Testis (tissue), 3 donors: ENCODE results near the gene AKAP14. TPM values are rescaled to one million over a fixed set of nuclear protein-coding genes. Genes with fewer than 3 reads are reported as not detected.
"Not testable (repeated sequence)": the region's sequence is repeated elsewhere in the genome, so short reads cannot be mapped to it uniquely, and the experiment has no call there.

Source experiments
- DNase-seq: peaks from one replicate; pipeline ENCODE4 v3.0.0-alpha.2; 2019
- H3K27ac ChIP-seq, 2 donors: fragments of 200-600 bp; sonication (generic); one replicate each; pipeline ENCODE4 v1.5.1; 2019
- H3K27me3 ChIP-seq: fragments of 200-600 bp; sonication (generic); one replicate; pipeline ENCODE4 v1.5.1; 2019
- H3K36me3 ChIP-seq: fragments of 200-600 bp; sonication (generic); one replicate; pipeline ENCODE4 v1.5.1; 2017; ENCODE audit warnings: low read depth; ENCODE audit errors: missing control alignments
- H3K4me1 ChIP-seq: fragments of 200-600 bp; sonication (generic); one replicate; pipeline ENCODE4 v1.5.1; 2019
- H3K4me3 ChIP-seq, 2 donors: fragments of 200-600 bp; sonication (generic); one replicate each; pipeline ENCODE4 v1.5.1; 2017 to 2019
- H3K9me3 ChIP-seq: fragments of 200-600 bp; sonication (generic); one replicate; pipeline ENCODE4 v1.5.1; 2017
- CTCF ChIP-seq, 3 experiments: fragments of 450-650 bp in 2 of 3; fragments of 200-600 bp in 1 of 3; sonication (generic) in 1 of 3; IDR thresholded peaks; one replicate each; pipeline ENCODE4 v1.5.1; 2016 to 2019; ENCODE audit warnings: antibody characterized with exemption in 3 of 3, mild to moderate bottlenecking in 2 of 3, moderate library complexity in 1 of 3
- POLR2A ChIP-seq: fragments of 450-650 bp; IDR thresholded peaks from one replicate; pipeline ENCODE4 v1.6.1; 2017; ENCODE audit warnings: antibody characterized with exemption, mild to moderate bottlenecking, moderate library complexity
- WGBS, 2 donors: methylation state at CpG; one replicate each; pipeline ENCODE4 v1.1.5; 2018; 5-methylcytosine and 5-hydroxymethylcytosine counted together
- intact Hi-C: fragments of 100-400 bp; cut with DNase I; formaldehyde crosslinking; loops from one replicate; pipeline ENCODE4 v1.15.1; 2023; ENCODE audit warnings: low total_unique reads
- polyA plus RNA-seq: library from polyadenylated mRNA; stranded (reverse); fragments of 350-450 nt; fragmentation: Illumina TruSeq; extraction: RNeasy Lipid Tissue Mini Kit (QIAGEN cat#74804); gene quantifications from one replicate; pipeline ENCODE4 v1.2.3, GENCODE V29; 2014; ENCODE audit warnings: low read depth, low replicate concordance; ENCODE audit not compliant: insufficient read depth
- total RNA-seq, 2 donors: library from RNA; depleted of rRNA; stranded (reverse); fragments of >200 nt; gene quantifications; one replicate each; pipeline ENCODE4 v1.2.3, GENCODE V29; 2016

The AKAP14 gene
- total and polyA plus RNA-seq, 3 donors from 2014 or later, result 24.0 to 63.8 (median 50.3) TPM

- Histone ChIP-seq H3K36me3 (no peaks in the 10 kb centered on the region), H3K4me1 (no peaks in the 10 kb centered on the region), H3K27me3 (no peaks in the 10 kb centered on the region), H3K9me3 (no peaks in the 10 kb centered on the region), H3K27ac (peak within 1 kb of the TSS; percentile 85 to 89), H3K4me3 (peak within 1 kb of the TSS; percentile 63 to 83)
- WGBS, 2 donors, result 0 to 1% methylated on average over 6 to 44 of the region's 59 CpGs
- DNase-seq, result peak; percentile 89
- intact Hi-C loops, result no loop called here
- TF ChIP-seq POLR2A (no peak), CTCF (IDR thresholded peaks at IDR 0.05) (no peak)
Measured at GRCh38 chrX:119943185-119943988, 47.7 kb downstream of the AKAP14 start, which contains the start of gene NKAP. NKAP (minus strand) TSS chrX:119943751; CDS start chrX:119943605, 146 bp downstream.

DNA sequence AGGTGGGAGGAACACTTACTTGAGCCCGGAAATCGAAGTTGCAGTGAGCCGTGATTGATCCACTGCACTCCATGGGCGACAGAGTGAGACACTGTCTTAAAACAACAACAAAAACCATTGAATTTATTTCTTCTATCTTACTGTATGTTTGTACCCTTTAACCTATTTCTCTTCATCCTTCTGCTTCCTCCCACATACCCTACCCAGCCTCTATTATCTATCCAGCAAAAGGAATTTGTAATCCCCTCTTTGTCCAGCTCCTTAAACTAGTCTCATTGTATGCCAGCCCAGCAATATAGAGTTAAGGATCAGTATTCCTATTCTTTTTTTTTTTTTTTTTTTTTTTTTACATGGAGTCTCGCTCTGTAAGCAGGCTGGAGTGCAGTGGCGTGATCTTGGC is 49.8 kb downstream of the AKAP14 start:
- TF ChIP-seq CTCF (IDR thresholded peaks at IDR 0.05) (no peak), POLR2A (no peak)
- H3K27ac ChIP-seq, result no peak overlapping the region
- H3K36me3 ChIP-seq, result no peaks in the 10 kb centered on the region
- H3K9me3 ChIP-seq, result no peaks in the 10 kb centered on the region
- no peaks in the 10 kb centered on the region for H3K27me3 ChIP-seq
- H3K4me3 ChIP-seq, result no peak overlapping the region
- H3K4me1 ChIP-seq, result no peaks in the 10 kb centered on the region
- WGBS, 2 donors, result 76 to 91% methylated on average over 6 of the region's 6 CpGs
- DNase-seq, result no peak
- intact Hi-C loops, result no loop called here

DNA sequence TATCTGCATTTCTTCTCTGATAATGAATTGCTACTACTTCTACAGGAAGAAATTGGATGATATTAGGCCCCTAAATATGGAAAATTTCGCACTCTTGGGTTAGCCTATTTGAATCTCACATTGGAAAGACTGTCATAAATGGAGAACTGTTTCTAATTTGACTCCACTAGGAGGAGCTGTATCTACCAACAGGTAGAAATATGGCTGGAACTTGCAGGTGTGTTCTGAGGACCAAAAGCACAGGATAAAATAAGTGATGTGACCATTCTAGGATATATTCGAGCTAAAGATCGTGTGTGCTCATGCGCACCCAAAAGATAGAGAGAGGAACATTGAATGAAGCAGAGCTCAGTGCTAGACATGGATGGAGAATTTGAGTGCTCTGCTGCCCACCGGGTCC is 52.7 kb downstream of the AKAP14 start:
- no peaks in the 10 kb centered on the region for H3K36me3 ChIP-seq
- TF ChIP-seq CTCF (IDR thresholded peaks at IDR 0.05) (no peak), POLR2A (no peak)
- no peaks in the 10 kb centered on the region for H3K27me3 ChIP-seq
- no peaks in the 10 kb centered on the region for H3K4me1 ChIP-seq
- no peak overlapping the region for H3K27ac ChIP-seq
- intact Hi-C loops, result no loop called here
- H3K4me3 ChIP-seq, result no peak overlapping the region
- WGBS, 2 donors, result 83 to 85% methylated on average over 5 of the region's 5 CpGs
- H3K9me3 ChIP-seq, result no peaks in the 10 kb centered on the region
- DNase-seq, result no peak

DNA sequence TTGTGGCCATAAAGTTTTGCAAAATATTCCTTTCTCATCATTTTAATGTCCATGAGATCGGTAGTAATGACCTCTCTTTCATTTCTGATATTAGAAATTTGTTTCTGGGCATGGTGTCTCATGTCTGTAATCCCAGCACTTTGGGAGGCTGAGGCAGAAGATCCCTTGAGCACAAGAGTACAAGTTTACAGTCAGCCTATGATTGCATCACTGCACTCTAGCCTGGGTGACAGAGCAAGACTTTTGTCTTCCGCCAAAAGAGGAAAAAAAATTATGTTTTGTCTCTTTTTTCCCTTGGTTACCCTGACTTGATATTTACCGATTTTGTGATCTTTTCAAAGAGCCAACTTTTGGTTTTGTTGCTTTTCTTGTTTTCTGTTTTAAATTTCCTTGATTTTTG is 58.7 kb downstream of the AKAP14 start:
- 64 to 84% methylated on average over 3 of the region's 3 CpGs for WGBS, 2 donors
- Histone ChIP-seq H3K4me1 (no peaks in the 10 kb centered on the region), H3K9me3 (no peaks in the 10 kb centered on the region), H3K27ac (no peak overlapping the region), H3K36me3 (no peaks in the 10 kb centered on the region), H3K4me3 (no peak overlapping the region), H3K27me3 (no peaks in the 10 kb centered on the region)
- TF ChIP-seq POLR2A, result no peak
- no peak for TF ChIP-seq CTCF (IDR thresholded peaks at IDR 0.05)
- DNase-seq, result no peak
- intact Hi-C loops, result no loop called here

DNA sequence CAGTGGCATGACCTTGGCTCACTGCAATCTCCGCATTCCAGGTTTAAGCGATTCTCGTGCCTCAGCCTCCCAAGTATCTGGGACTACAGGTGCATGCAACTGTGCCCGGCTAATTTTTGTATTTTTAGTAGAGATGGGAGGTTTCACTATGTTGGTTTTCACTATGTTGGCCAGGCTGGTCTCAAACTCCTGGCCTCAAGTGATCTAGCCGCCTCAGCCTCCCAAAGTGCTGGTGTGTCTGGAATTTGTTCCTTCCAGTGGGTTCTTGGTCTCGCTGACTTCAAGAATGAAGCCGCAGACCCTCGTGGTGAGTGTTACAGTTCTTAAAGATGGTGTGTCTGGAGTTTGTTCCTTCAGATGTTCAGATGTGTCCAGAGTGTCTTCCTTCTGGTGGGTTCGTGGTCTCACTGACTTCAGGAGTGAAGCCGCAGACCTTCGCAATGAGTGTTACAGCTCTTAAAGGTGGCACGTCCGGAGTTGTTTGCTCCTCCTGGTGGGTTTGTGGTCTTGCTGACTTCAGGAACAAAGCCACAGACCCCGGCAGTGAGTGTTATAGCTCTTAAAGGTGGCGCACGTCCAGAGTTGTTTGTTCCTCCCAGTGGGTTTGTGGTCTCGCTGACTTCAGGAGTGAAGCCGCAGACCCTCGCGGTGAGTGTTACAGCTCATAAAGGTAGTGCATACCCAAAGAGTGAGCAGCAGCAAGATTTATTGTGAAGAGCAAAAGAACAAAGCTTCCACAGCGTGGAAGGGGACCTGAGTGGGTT is 60.3 kb downstream of the AKAP14 start:
- H3K4me3 ChIP-seq, H3K36me3 ChIP-seq, intact Hi-C loops, H3K9me3 ChIP-seq, H3K4me1 ChIP-seq, H3K27me3 ChIP-seq, H3K27ac ChIP-seq, DNase-seq: not testable (repeated sequence)
- WGBS, 2 donors, result 66 to 84% methylated on average over 13 to 15 of the region's 21 CpGs
